ENCODE measurements around the gene PLPP1.

PLPP1 gene

DNA sequence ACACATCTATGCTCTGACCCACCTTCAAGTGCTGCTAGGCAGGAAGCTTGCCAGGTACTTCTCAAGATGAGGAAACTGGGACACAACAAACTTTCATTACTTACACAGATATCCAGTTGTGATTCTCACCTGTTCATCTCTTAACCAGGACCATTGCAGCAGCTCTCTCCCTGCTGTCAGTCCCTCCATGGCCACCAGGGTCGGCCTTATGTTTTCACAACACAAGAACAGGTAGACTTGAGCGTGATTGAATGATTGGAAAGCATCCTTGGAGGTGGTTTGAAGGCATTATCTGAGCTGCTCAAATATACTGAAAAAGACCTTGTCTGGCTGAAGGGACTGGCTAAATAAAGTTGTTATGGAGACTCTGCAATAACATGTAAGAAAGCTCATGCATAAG is 132.6 kb downstream of the PLPP1 start:
- no peak for DNase-seq

- no peak for DNase-seq
These were observed 141.1 kb downstream of the PLPP1 start for GRCh38 chr5:55393501-55394175.

- DNase-seq = no peak
These were observed 142.1 kb downstream of the PLPP1 start for GRCh38 chr5:55392669-55393068.

GRCh38 chr5:55391707-55392106 is 143.1 kb downstream of the PLPP1 start:
- no peak for DNase-seq

DNA sequence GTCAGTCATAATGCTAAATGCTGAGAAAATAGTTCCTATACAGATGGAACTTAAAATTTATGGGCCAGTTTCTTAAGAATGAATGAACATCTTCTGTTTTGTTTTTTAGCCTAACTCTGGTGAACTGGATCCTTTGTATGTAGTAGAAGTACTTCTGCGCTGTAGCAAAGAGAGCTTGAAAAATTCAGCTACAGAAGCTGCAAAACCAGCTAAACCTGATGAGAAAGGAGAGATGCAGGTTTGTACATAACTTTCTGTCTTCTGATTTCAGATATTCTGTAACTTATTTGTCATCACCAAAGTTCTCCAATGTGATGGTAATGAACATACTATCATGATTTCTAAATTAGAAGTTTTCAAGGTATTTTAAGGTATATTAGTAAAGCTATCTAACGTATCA is 146.9 kb downstream of the PLPP1 start:
- DNase-seq = no peak

DNA sequence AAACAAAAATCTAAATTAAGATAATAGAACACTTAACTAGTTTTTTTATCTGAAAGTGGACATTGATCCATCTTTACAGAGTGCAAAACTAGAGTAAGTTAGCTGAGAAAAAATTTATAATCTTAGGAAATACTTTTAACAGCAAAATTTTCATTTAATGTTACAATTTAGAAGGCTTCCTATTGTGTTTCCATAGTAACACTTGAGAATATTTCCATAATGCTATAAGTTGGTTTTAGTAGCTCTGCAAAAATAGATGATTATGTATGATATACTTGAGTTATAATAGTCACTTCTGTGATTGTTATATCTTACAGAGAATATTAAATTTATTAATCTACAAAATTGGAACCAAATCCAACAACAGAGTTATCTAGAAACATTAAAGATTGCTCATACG is 148.4 kb downstream of the PLPP1 start:
- DNase-seq = no peak

GRCh38 chr5:55385846-55386245 is 148.9 kb downstream of the PLPP1 start:
- DNase-seq = no peak

- no peak for DNase-seq
These were observed 149.5 kb downstream of the PLPP1 start for GRCh38 chr5:55385227-55385626.

DNA sequence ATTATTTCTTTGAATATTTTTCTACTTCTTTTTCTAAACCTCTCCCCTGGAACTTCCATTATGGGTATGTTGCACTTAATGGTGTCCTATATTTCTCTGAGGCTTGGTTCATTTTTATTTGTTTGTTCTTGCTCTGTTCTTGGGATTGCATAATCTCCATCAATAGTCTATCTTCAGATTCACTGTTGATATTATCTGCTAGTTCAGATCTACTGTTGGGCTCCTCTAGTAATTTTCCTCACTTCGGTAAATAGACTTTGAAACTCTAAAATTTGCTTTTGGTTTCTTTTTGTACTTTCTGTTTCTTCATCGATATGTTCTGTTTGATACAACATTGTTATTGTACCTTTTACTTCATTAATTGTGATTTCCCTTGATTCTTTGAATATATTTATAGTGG is 150.7 kb downstream of the PLPP1 start:
- no peak for DNase-seq

DNA sequence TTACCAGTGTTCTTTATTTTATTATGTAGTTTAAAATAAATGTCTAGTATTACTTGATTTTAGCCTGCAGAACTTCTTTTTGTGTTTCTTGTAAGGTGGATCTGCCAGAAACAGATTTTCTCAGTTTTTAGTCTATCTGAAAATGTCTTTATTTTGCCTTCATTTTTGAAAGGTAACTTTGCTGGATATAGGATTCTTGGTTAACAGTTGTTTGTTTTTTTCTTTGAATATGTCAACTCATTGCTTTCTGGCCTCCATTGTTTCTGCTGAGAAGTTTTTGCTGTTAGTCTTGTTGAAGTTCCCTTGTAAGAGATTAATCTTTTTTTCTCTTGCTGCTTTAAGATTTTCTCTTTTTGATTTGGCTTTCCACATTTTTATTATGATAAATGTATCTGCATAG is 151.5 kb downstream of the PLPP1 start:
- no peak for DNase-seq

- no peak for DNase-seq
These were observed 157.0 kb downstream of the PLPP1 start for GRCh38 chr5:55377810-55378209.
